WERI-Rb-1 (cell line): ENCODE data around the gene EPN2.
A peak's percentile ranks its signal among the peaks of the same experiment; 100 is the strongest.

Experiments used
- DNase-seq: peaks from one replicate; pipeline ENCODE4 v3.0.0-alpha.2; 2020
- H3K27ac ChIP-seq: fragments of 250-450 bp; sonication (Bioruptor Pico); 2 replicates; pipeline ENCODE4 v1.5.1; 2020; ENCODE audit warnings: mild to moderate bottlenecking, moderate library complexity
- H3K27me3 ChIP-seq: fragments of 250-450 bp; sonication (Bioruptor Pico); 2 replicates; pipeline ENCODE4 v1.5.1; 2021; ENCODE audit warnings: mild to moderate bottlenecking, low read depth, moderate library complexity; ENCODE audit not compliant: insufficient read depth, severe bottlenecking
- H3K36me3 ChIP-seq: fragments of 250-450 bp; sonication (Bioruptor Pico); 2 replicates; pipeline ENCODE4 v1.5.1; 2020; ENCODE audit warnings: mild to moderate bottlenecking, moderate library complexity
- H3K4me3 ChIP-seq: 2 replicates; pipeline ENCODE4 v1.5.1; 2011; ENCODE audit warnings: low read depth, mild to moderate bottlenecking, control low read depth, low read length
- H3K9me3 ChIP-seq: fragments of 250-450 bp; sonication (Bioruptor Pico); 2 replicates; pipeline ENCODE4 v1.5.1; 2021; ENCODE audit warnings: mild to moderate bottlenecking, moderate library complexity; ENCODE audit not compliant: severe bottlenecking
- TF ChIP-seq, protein P1 (sequence below): IDR thresholded peaks from 2 replicates; pipeline ENCODE4 v1.5.1; 2011; ENCODE audit warnings: low read depth, mild to moderate bottlenecking, control low read depth, inconsistent platforms, low read length

The EPN2 gene

DNA sequence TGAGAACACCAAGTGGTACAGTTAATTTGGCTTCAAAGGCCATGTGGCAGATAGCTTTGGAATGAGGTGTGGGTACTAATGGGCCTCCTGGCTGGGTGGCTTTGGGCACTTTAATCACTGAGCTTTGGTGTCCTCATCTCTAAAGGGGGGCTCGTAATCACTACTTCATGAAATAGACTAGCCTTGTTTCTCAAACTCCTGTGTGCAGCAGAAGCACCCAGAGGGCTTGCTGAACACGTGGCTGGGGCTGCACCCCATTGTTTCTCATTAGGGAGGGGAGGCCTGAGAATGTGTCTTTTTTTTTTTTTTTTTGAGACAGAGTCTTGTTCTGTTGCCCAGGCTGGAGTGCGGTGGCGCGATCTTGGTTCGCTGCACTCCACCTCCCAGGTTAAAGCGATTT lies 5.8 kb downstream of the EPN2 start:
- H3K9me3 ChIP-seq, result no peaks in the 10 kb centered on the region
- no peaks in the 10 kb centered on the region for H3K27me3 ChIP-seq
- DNase-seq, result no peak
- no peak overlapping the region for H3K27ac ChIP-seq
- no peak overlapping the region for H3K4me3 ChIP-seq
- TF ChIP-seq, protein P1, sequence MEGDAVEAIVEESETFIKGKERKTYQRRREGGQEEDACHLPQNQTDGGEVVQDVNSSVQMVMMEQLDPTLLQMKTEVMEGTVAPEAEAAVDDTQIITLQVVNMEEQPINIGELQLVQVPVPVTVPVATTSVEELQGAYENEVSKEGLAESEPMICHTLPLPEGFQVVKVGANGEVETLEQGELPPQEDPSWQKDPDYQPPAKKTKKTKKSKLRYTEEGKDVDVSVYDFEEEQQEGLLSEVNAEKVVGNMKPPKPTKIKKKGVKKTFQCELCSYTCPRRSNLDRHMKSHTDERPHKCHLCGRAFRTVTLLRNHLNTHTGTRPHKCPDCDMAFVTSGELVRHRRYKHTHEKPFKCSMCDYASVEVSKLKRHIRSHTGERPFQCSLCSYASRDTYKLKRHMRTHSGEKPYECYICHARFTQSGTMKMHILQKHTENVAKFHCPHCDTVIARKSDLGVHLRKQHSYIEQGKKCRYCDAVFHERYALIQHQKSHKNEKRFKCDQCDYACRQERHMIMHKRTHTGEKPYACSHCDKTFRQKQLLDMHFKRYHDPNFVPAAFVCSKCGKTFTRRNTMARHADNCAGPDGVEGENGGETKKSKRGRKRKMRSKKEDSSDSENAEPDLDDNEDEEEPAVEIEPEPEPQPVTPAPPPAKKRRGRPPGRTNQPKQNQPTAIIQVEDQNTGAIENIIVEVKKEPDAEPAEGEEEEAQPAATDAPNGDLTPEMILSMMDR, result no peak
- H3K36me3 ChIP-seq, result no peaks in the 10 kb centered on the region; the same call in 1 of the 2 replicates

DNA sequence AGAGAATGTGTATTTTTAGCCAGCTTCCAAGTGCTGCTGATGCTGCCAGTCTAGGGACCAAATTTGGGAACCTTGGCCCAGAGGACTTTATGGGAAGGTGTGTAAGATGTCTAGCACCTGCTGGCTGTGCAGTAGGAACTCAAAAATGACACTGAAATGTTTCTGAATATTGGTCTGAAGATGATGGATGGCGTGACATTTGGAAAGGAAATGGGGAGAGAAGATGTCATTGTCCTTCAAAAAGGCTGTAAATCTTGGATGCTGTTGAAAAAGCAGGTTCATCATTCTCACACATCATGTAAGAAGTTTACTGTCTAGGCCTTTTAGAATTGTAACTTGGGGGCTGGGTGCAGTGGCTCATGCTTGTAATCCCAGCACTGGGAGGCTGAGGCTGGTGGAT lies 6.7 kb downstream of the EPN2 start:
- Histone ChIP-seq H3K27ac (no peak overlapping the region), H3K27me3 (no peaks in the 10 kb centered on the region), H3K9me3 (no peaks in the 10 kb centered on the region), H3K4me3 (no peak overlapping the region), H3K36me3 (no peaks in the 10 kb centered on the region; the same call in 1 of the 2 replicates)
- DNase-seq, result no peak
- TF ChIP-seq, protein P1, result no peak

DNA sequence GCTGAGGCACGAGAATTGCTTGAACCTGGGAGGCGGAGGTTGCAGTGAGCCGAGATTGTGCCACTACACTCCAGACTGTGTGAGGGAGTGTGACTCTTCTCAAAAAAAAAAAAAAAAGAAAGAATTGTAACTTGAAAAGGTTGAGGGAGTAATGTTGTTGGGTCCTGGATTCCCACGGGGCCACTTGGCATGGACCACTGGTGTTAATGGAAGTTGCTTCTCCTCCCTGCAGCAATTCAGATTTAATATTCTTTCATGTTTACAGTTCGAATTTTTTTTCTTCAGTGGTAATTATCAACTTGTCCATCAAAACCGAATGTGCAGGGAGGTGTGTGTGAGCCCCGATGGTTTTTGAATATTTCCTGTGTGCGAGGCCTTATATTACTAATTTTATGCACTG lies 7.2 kb downstream of the EPN2 start:
- TF ChIP-seq, protein P1, result no peak
- no peak overlapping the region for H3K27ac ChIP-seq
- no peak overlapping the region for H3K4me3 ChIP-seq
- H3K36me3 ChIP-seq, result no peaks in the 10 kb centered on the region; the same call in 1 of the 2 replicates
- DNase-seq, result no peak
- H3K9me3 ChIP-seq, result no peaks in the 10 kb centered on the region
- H3K27me3 ChIP-seq, result no peaks in the 10 kb centered on the region

DNA sequence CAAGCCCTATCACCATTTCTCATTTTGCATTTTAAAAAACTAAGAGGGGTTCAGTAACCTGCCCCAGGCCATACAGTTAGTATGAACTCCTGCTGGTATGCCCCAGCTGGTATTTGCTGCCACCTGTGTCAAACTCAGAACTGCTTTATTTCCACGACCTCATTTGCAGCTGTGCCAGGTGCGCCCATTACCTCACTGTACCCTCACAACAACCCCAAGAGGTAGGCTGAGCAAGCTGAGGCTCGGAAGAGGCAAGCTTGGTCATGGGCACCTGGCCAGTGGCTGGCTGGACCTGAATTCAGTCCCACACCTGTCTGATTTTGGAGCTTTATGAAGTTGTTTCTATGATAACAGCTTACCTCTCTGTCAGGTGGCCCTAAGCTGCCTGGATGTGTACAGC lies 7.6 kb downstream of the EPN2 start:
- no peak for DNase-seq
- H3K27me3 ChIP-seq, result no peaks in the 10 kb centered on the region
- TF ChIP-seq, protein P1, result no peak
- H3K9me3 ChIP-seq, result no peaks in the 10 kb centered on the region
- H3K27ac ChIP-seq, result no peak overlapping the region
- no peak overlapping the region for H3K4me3 ChIP-seq
- H3K36me3 ChIP-seq, result no peaks in the 10 kb centered on the region

DNA sequence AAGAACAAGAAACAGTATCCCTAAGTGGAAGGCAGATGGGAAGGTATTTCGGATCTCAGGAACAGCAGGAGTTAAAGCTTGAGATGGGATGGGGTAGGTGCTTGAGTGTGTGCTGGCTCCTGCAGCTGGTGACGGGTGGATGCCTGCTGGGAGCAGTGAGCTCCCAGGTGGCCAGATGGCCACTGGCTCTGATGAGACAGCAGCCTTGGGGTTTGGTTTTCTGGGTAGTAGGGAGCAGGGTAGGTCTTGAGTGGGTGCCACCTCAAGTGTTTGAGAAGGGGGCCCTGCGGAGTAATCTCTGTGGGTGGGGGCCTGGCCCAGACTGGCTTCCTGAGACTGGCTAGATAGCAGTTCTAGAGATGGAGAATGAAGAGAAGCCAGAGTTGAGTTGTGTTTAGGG lies 10.3 kb downstream of the EPN2 start:
- DNase-seq, result peak; percentile 49
- Histone ChIP-seq H3K36me3 (no peaks in the 10 kb centered on the region), H3K4me3 (no peak overlapping the region), H3K27me3 (no peaks in the 10 kb centered on the region), H3K9me3 (no peaks in the 10 kb centered on the region), H3K27ac (peak overlapping the region; percentile 33; the same call in 1 of the 2 replicates)
- TF ChIP-seq, protein P1, result no peak
